ENCODE results near the gene CFHR2.
"Not testable (repeated sequence)": the region's sequence is repeated elsewhere in the genome, so short reads cannot be mapped to it uniquely, and the experiment has no call there.

Gene CFHR2

DNA sequence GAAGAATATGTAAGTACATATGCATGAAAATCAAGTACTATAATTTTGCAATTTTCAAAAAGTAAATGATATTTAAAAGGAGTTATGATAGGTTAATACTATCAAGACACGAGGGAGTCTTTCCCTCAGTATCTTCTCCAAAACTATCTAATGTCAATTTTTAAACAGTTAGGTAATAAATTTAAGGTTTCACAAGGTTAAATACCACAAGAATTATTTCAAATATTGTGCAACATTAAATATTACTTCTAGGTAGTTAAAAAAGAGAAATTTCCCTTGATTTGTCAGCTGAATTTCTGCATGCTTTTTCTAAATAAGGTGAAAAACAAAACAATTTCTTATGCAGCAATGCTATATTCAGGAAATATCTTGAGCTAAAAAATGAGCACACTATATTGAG lies 37.3 kb downstream of the CFHR2 start:
- TF ChIP-seq, protein P1, sequence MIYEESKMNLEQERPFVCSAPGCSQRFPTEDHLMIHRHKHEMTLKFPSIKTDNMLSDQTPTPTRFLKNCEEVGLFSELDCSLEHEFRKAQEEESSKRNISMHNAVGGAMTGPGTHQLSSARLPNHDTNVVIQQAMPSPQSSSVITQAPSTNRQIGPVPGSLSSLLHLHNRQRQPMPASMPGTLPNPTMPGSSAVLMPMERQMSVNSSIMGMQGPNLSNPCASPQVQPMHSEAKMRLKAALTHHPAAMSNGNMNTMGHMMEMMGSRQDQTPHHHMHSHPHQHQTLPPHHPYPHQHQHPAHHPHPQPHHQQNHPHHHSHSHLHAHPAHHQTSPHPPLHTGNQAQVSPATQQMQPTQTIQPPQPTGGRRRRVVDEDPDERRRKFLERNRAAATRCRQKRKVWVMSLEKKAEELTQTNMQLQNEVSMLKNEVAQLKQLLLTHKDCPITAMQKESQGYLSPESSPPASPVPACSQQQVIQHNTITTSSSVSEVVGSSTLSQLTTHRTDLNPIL (CRISPR knock-in tag; IDR thresholded peaks at IDR 0.05; ENCODE audit: low read depth), result no peak
- TF ChIP-seq ZNF565 (CRISPR knock-in tag; conservative IDR thresholded peaks at IDR 0.05; ENCODE audit: low read depth) (no peak), SNAI2 (CRISPR knock-in tag; IDR thresholded peaks at IDR 0.05) (no peak), CSDC2 (CRISPR knock-in tag; IDR thresholded peaks at IDR 0.05) (no peak), ZFP3 (CRISPR knock-in tag; IDR thresholded peaks at IDR 0.05) (no peak), PPARA (CRISPR knock-in tag; IDR thresholded peaks at IDR 0.05; ENCODE audit: borderline replicate concordance) (no peak)
- TF ChIP-seq, protein P2, sequence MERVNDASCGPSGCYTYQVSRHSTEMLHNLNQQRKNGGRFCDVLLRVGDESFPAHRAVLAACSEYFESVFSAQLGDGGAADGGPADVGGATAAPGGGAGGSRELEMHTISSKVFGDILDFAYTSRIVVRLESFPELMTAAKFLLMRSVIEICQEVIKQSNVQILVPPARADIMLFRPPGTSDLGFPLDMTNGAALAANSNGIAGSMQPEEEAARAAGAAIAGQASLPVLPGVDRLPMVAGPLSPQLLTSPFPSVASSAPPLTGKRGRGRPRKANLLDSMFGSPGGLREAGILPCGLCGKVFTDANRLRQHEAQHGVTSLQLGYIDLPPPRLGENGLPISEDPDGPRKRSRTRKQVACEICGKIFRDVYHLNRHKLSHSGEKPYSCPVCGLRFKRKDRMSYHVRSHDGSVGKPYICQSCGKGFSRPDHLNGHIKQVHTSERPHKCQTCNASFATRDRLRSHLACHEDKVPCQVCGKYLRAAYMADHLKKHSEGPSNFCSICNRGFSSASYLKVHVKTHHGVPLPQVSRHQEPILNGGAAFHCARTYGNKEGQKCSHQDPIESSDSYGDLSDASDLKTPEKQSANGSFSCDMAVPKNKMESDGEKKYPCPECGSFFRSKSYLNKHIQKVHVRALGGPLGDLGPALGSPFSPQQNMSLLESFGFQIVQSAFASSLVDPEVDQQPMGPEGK (CRISPR knock-in tag; IDR thresholded peaks at IDR 0.05; ENCODE audit: borderline replicate concordance), result no peak
- TF ChIP-seq, protein P3, sequence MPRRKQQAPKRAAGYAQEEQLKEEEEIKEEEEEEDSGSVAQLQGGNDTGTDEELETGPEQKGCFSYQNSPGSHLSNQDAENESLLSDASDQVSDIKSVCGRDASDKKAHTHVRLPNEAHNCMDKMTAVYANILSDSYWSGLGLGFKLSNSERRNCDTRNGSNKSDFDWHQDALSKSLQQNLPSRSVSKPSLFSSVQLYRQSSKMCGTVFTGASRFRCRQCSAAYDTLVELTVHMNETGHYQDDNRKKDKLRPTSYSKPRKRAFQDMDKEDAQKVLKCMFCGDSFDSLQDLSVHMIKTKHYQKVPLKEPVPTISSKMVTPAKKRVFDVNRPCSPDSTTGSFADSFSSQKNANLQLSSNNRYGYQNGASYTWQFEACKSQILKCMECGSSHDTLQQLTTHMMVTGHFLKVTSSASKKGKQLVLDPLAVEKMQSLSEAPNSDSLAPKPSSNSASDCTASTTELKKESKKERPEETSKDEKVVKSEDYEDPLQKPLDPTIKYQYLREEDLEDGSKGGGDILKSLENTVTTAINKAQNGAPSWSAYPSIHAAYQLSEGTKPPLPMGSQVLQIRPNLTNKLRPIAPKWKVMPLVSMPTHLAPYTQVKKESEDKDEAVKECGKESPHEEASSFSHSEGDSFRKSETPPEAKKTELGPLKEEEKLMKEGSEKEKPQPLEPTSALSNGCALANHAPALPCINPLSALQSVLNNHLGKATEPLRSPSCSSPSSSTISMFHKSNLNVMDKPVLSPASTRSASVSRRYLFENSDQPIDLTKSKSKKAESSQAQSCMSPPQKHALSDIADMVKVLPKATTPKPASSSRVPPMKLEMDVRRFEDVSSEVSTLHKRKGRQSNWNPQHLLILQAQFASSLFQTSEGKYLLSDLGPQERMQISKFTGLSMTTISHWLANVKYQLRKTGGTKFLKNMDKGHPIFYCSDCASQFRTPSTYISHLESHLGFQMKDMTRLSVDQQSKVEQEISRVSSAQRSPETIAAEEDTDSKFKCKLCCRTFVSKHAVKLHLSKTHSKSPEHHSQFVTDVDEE (CRISPR knock-in tag; IDR thresholded peaks at IDR 0.05), result no peak
- TF ChIP-seq, protein P4, sequence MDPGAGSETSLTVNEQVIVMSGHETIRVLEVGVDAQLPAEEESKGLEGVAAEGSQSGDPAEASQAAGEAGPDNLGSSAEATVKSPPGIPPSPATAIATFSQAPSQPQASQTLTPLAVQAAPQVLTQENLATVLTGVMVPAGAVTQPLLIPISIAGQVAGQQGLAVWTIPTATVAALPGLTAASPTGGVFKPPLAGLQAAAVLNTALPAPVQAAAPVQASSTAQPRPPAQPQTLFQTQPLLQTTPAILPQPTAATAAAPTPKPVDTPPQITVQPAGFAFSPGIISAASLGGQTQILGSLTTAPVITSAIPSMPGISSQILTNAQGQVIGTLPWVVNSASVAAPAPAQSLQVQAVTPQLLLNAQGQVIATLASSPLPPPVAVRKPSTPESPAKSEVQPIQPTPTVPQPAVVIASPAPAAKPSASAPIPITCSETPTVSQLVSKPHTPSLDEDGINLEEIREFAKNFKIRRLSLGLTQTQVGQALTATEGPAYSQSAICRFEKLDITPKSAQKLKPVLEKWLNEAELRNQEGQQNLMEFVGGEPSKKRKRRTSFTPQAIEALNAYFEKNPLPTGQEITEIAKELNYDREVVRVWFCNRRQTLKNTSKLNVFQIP (CRISPR knock-in tag; IDR thresholded peaks at IDR 0.05; ENCODE audit: borderline replicate concordance, low read depth), result no peak
- ATAC-seq, result no peak

DNA sequence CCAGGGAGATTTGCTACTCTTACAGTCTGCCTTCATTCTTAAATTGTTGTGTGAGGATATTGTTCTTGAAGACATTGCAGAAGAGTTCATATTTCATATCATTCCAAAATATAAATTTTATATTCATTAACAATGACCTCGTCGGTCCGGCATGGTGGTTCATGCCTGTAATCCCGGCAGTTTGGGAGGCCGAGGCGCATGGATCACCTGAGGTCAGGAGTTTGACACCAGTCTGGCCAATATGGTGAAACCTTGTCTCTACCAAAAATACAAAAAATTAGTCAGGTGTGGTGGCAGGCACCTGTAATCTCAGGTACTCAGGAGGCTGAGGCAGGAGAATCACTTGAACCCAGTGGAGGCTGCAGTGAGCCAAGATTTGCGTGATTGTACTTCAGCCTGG lies 38.7 kb downstream of the CFHR2 start:
- ATAC-seq, result not testable (repeated sequence)

DNA sequence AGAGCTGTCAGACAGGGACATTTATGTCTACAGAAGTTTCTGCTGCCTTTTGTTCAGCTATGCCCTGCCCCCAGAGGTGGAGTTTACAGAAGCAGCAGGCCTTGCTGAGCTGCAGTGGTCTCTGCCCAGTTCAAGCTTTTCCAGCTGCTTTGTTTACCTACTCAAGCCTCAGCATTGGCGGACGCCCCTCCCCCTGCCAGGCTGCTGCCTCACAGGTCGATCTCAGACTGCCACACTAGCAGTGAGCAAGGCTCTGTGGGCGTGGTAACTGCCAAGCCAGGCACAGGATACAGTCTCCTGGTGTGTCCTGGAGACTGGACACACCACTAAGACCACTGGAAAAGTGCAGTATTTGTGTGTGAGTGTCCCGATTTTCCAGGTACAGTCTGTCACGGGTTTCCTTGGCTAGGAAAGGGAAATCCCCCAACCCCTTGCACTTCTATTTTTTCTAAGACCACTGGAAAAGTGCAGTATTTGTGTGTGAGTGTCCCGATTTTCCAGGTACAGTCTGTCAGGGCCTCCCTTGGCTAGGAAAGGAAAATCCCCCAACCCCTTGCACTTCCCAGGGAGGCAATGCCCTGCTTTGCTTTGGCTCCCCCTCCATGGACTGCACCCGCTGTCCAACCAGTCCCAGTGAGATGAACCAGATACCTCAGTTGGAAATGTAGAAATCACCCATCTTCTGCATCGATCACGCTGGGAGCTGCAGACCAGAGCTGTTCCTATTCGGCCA lies 48.5 kb downstream of the CFHR2 start:
- peak; percentile 88 for ATAC-seq

DNA sequence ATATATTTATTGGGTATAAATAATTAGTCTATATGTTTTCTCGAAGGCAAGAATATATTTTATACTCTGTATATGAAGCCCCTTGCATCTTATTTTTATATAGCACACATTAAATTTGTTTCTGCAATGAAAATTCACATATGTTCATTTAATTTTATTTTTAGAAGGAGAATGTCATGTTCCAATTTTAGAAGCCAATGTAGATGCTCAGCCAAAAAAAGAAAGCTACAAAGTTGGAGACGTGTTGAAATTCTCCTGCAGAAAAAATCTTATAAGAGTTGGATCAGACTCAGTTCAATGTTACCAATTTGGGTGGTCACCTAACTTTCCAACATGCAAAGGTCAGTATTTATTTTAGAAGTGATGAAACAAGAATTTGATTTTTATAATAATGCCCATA lies 50.4 kb downstream of the CFHR2 start:
- TF ChIP-seq SNAI2 (CRISPR knock-in tag; IDR thresholded peaks at IDR 0.05) (no peak), CSDC2 (CRISPR knock-in tag; IDR thresholded peaks at IDR 0.05) (no peak), RARB (CRISPR knock-in tag; IDR thresholded peaks at IDR 0.05) (no peak)
- TF ChIP-seq, protein P2 (CRISPR knock-in tag; IDR thresholded peaks at IDR 0.05; ENCODE audit: borderline replicate concordance), result no peak
- ATAC-seq, result no peak

DNA sequence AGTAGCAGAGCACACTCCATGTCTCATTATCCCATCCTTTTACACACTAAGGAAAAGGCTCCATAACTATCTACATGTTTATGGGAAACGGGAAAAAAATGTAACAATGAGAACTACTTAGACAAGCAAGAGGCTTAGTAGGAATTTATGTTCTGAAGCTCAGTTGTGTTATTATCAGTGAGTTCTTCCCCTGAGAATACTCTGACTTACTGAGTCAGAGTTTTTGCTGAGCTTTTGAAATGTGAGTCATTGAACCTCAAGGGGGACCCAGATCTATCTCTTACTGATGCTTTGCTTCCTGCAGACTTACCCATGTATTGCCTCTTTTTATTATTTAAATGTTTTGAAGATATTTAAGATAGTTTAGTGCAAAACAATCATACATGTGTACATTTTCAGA lies 53.9 kb downstream of the CFHR2 start:
- peak; percentile 88 for ATAC-seq
- TF ChIP-seq PPARA (CRISPR knock-in tag; IDR thresholded peaks at IDR 0.05; ENCODE audit: borderline replicate concordance) (no peak), ZC3H10 (CRISPR knock-in tag; IDR thresholded peaks at IDR 0.05) (no peak)
- TF ChIP-seq, protein P2 (CRISPR knock-in tag; IDR thresholded peaks at IDR 0.05; ENCODE audit: borderline replicate concordance), result no peak
- TF ChIP-seq, protein P1 (CRISPR knock-in tag; IDR thresholded peaks at IDR 0.05; ENCODE audit: low read depth), result no peak

Measured in SK-N-SH treated with all-trans-retinoic acid at 6 μM for 48 hours (cell line).